HL-60 (cell line): Measurements from ENCODE around the gene ZFYVE9.

Source experiments
- GABPA ChIP-seq: IDR thresholded peaks from 2 replicates; pipeline ENCODE4 v1.6.1; 2012; ENCODE audit warnings: low read depth
- POLR2AphosphoS5 ChIP-seq: IDR thresholded peaks from 2 replicates; pipeline ENCODE4 v1.6.1; 2012; ENCODE audit warnings: low read depth
- TF ChIP-seq, protein P1 (sequence below): IDR thresholded peaks from one replicate; pipeline ENCODE4 v1.5.1; 2011; ENCODE audit warnings: low read length, control low read depth, inconsistent platforms; ENCODE audit not compliant: insufficient read depth

DNA sequence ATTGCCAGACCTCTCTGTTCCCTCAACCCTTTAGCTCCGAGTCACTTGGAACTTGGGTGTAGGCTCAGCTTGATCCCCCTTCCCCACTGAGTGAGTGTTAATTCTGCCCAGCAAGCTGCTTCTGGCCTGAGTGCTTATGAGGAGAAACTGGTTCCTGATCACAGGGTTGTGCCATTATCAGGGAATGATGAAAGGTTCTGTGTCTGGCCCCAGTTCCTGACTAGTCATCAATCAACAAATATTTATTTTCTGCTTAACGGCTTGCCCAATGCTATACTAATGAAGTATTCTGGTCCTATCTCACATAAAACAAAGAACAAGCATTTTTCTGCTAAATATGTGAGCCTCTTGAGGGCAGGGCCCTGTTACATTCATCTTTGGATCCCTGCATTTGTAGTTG, 203.4 kb downstream of the ZFYVE9 start:
- TF ChIP-seq, protein P1, sequence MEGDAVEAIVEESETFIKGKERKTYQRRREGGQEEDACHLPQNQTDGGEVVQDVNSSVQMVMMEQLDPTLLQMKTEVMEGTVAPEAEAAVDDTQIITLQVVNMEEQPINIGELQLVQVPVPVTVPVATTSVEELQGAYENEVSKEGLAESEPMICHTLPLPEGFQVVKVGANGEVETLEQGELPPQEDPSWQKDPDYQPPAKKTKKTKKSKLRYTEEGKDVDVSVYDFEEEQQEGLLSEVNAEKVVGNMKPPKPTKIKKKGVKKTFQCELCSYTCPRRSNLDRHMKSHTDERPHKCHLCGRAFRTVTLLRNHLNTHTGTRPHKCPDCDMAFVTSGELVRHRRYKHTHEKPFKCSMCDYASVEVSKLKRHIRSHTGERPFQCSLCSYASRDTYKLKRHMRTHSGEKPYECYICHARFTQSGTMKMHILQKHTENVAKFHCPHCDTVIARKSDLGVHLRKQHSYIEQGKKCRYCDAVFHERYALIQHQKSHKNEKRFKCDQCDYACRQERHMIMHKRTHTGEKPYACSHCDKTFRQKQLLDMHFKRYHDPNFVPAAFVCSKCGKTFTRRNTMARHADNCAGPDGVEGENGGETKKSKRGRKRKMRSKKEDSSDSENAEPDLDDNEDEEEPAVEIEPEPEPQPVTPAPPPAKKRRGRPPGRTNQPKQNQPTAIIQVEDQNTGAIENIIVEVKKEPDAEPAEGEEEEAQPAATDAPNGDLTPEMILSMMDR, result no peak
- TF ChIP-seq POLR2AphosphoS5 (no peak), GABPA (no peak)
